Measurements from ENCODE around the gene NDUFB8.

The NDUFB8 gene

DNA sequence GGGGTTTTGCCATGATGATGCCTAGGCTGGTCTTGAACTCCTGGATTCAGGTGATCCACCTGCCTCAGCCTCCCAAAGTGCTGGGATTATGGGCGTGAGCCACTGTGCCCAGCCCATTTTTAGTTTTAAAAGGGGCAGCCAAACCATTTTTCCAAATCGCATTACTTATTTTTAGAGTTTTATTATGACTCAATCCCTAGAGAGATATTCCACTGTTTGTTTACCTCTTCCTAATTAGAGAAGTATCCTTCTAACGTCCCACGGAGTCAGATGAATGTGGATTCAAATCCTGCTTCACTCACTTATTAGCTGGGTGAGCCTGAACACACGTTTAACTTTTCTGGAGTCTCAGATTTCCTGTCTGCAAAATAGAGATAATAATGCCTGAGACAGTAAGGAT is 51.7 kb downstream of the NDUFB8 start:
- H4K20me1 ChIP-seq (ENCODE audit: low read depth, low read length): no peaks in the 10 kb centered on the region
- no peak overlapping the region for H3K4me2 ChIP-seq (ENCODE audit: low read depth, low read length, poor library complexity, severe bottlenecking)
- H3K27me3 ChIP-seq (ENCODE audit: low read length): no peaks in the 10 kb centered on the region
- no peak overlapping the region for H3K9ac ChIP-seq (ENCODE audit: low read length)
- H2AFZ ChIP-seq (ENCODE audit: low read depth, low read length, severe bottlenecking): no peak overlapping the region
- H3K79me2 ChIP-seq (ENCODE audit: insufficient read depth, low read length): no peaks in the 10 kb centered on the region
- no peak overlapping the region for H3K27ac ChIP-seq (ENCODE audit: low read depth, low read length)
- H3F3A ChIP-seq (ENCODE audit: insufficient read depth): no peaks in the 10 kb centered on the region
- H3K9me2 ChIP-seq (replicated peaks; ENCODE audit: insufficient read depth, low read length): no peaks in the 10 kb centered on the region
- no peak for TF ChIP-seq EZH2phosphoT487 (conservative IDR thresholded peaks at IDR 0.05; ENCODE audit: low read length)
- no peak for TF ChIP-seq CTCF (IDR thresholded peaks at IDR 0.05; ENCODE audit: insufficient read depth, low read length, poor library complexity, severe bottlenecking)
- no peaks in the 10 kb centered on the region for H3K36me3 ChIP-seq (ENCODE audit: low read length)
- H3K9me3 ChIP-seq (ENCODE audit: insufficient read depth, low read length): no peaks in the 10 kb centered on the region
- H3K4me3 ChIP-seq (ENCODE audit: insufficient read depth, low read length, poor library complexity, severe bottlenecking): no peak overlapping the region
